Ishikawa (cell line): ENCODE data around the gene DET1.

ENCODE experiments used
- CEBPB ChIP-seq: IDR thresholded peaks from 2 replicates; pipeline ENCODE4 v1.6.1; 2012
- CREB1 ChIP-seq: IDR thresholded peaks from 2 replicates; pipeline ENCODE4 v1.6.1; 2012; ENCODE audit warnings: low read depth
- EGR1 ChIP-seq: IDR thresholded peaks from 2 replicates; pipeline ENCODE4 v1.6.1; 2012
- EP300 ChIP-seq: IDR thresholded peaks from 2 replicates; pipeline ENCODE4 v1.6.1; 2012; ENCODE audit warnings: borderline replicate concordance
- FOXM1 ChIP-seq: IDR thresholded peaks from 2 replicates; pipeline ENCODE4 v1.6.1; 2012; ENCODE audit warnings: low read depth, borderline replicate concordance
- MAX ChIP-seq: IDR thresholded peaks from 2 replicates; pipeline ENCODE4 v1.6.1; 2012
- NFIC ChIP-seq: IDR thresholded peaks from 2 replicates; pipeline ENCODE4 v1.6.1; 2012
- RAD21 ChIP-seq: IDR thresholded peaks from 2 replicates; pipeline ENCODE4 v1.6.1; 2012; ENCODE audit warnings: low read depth
- REST ChIP-seq: IDR thresholded peaks from 2 replicates; pipeline ENCODE4 v1.6.1; 2012; ENCODE audit warnings: low read depth, mild to moderate bottlenecking
- TAF1 ChIP-seq: IDR thresholded peaks from 2 replicates; pipeline ENCODE4 v1.6.1; 2012; ENCODE audit warnings: low read depth, mild to moderate bottlenecking
- TCF12 ChIP-seq: IDR thresholded peaks from 2 replicates; pipeline ENCODE4 v1.6.1; 2012; ENCODE audit warnings: low read depth
- TEAD4 ChIP-seq: IDR thresholded peaks from 2 replicates; pipeline ENCODE4 v1.6.1; 2012
- USF1 ChIP-seq: IDR thresholded peaks from 2 replicates; pipeline ENCODE4 v1.6.1; 2012
- YY1 ChIP-seq: IDR thresholded peaks from 2 replicates; pipeline ENCODE4 v1.6.1; 2012; ENCODE audit warnings: low read depth
- ZBTB7A ChIP-seq: IDR thresholded peaks from 2 replicates; pipeline ENCODE4 v1.6.1; 2012; ENCODE audit warnings: low read depth

The DET1 gene

GRCh38 chr15:88479169-88479568, 67.3 kb downstream of the DET1 start:
- TF ChIP-seq TCF12: no peak
- no peak for TF ChIP-seq NFIC
- no peak for TF ChIP-seq TAF1
- no peak for TF ChIP-seq YY1
- TF ChIP-seq EGR1: no peak
- TF ChIP-seq REST: no peak
- TF ChIP-seq CEBPB: no peak
- TF ChIP-seq EP300: no peak
- no peak for TF ChIP-seq RAD21
- TF ChIP-seq ZBTB7A: no peak
- TF ChIP-seq USF1: no peak
- TF ChIP-seq FOXM1: no peak
- no peak for TF ChIP-seq TEAD4
- no peak for TF ChIP-seq CREB1
- no peak for TF ChIP-seq MAX

- TF ChIP-seq CREB1: no peak
- no peak for TF ChIP-seq TEAD4
These were observed 68.6 kb downstream of the DET1 start for GRCh38 chr15:88477904-88478303.

GRCh38 chr15:88477126-88477525, 69.4 kb downstream of the DET1 start:
- TF ChIP-seq YY1 (no peak), TCF12 (no peak), CEBPB (no peak), EP300 (no peak), TEAD4 (no peak), TAF1 (no peak), NFIC (no peak), USF1 (no peak), MAX (no peak), RAD21 (no peak), EGR1 (no peak), ZBTB7A (no peak), FOXM1 (no peak), REST (no peak)

- peak; percentile 52 for TF ChIP-seq RAD21
- TF ChIP-seq TCF12: no peak
- no peak for TF ChIP-seq CEBPB
- no peak for TF ChIP-seq FOXM1
- TF ChIP-seq USF1: 0 out of 2 replicates have a peak, but pooled peaks have one; percentile 24
These were observed 69.8 kb downstream of the DET1 start for GRCh38 chr15:88476635-88477060.

GRCh38 chr15:88472225-88472624, 74.3 kb downstream of the DET1 start:
- TF ChIP-seq NFIC: no peak
- TF ChIP-seq YY1: no peak
- no peak for TF ChIP-seq TEAD4
- no peak for TF ChIP-seq FOXM1
- no peak for TF ChIP-seq RAD21
- TF ChIP-seq TAF1: no peak
- TF ChIP-seq EP300: no peak
- TF ChIP-seq REST: no peak
- TF ChIP-seq CEBPB: no peak
- no peak for TF ChIP-seq EGR1
